ENCODE measurements around the gene DLGAP1.

- TF ChIP-seq POLR2A (IDR thresholded peaks at IDR 0.05; ENCODE audit: low read length) (no peak), GATA1 (IDR thresholded peaks at IDR 0.05; ENCODE audit: low read depth, low read length) (no peak)
These were observed 956.2 kb downstream of the DLGAP1 start for GRCh38 chr18:3498698-3499471.

Measured in erythroblast (primary cell).